PC-9 (cell line): Measurements from ENCODE around the gene TMEM109. TPM values are rescaled to one million over a fixed set of nuclear protein-coding genes. Genes with fewer than 3 reads are reported as not detected.

Experiments used
- BruUV-seq: library from RNA; stranded (reverse); fragments of 400-500 nt; replicated peaks from 2 replicates; lab custom pipeline; 2021; lab: Mats Ljungman, UMichigan
- CTCF ChIA-PET: fragments of 300-600 bp; sonication (Branson Sonifier 250); formaldehyde crosslinking; loops from one replicate; lab custom pipeline; 2022; ENCODE audit warnings: antibody characterized with exemption; lab: Charles Lee
- POLR2A ChIA-PET: fragments of 300-600 bp; sonication (Branson Sonifier 250); formaldehyde crosslinking; loops from one replicate; lab custom pipeline; 2022; ENCODE audit warnings: antibody characterized with exemption; ENCODE audit not compliant: unreplicated experiment; lab: Charles Lee
- DNase-seq, 2 experiments: peaks; one replicate each; pipeline versions ENCODE4 v3.0.0 to v3.0.0-alpha.2; 2015 to 2022; ENCODE audit warnings: mixed read lengths in 1 of 2
- H2AFZ ChIP-seq: fragments of 200-600 bp; sonication (generic); 2 replicates; pipeline ENCODE4 v1.8.1; 2017; ENCODE audit warnings: antibody characterized with exemption
- H3F3A ChIP-seq: fragments of 200-600 bp; sonication (generic); 2 replicates; pipeline ENCODE4 v1.8.1; 2017; ENCODE audit warnings: antibody characterized with exemption, mild to moderate bottlenecking, low read depth; ENCODE audit not compliant: insufficient read depth
- H3K27ac ChIP-seq: fragments of 200-600 bp; sonication (generic); 2 replicates; pipeline ENCODE4 v1.6.1; 2016; ENCODE audit warnings: mixed run types
- H3K27me3 ChIP-seq: fragments of 200-600 bp; sonication (generic); 2 replicates; pipeline ENCODE4 v1.6.1; 2016; ENCODE audit warnings: low read depth, mixed run types; ENCODE audit not compliant: insufficient read depth
- H3K36me3 ChIP-seq: fragments of 200-600 bp; sonication (generic); 2 replicates; pipeline ENCODE4 v1.6.1; 2016; ENCODE audit warnings: low read depth, mixed run types
- H3K4me1 ChIP-seq: fragments of 200-600 bp; sonication (generic); replicated peaks from 2 replicates; pipeline ENCODE4 v1.6.1; 2016; ENCODE audit warnings: mixed run types; ENCODE audit not compliant: insufficient read depth
- H3K4me2 ChIP-seq: fragments of 200-600 bp; sonication (generic); 2 replicates; pipeline ENCODE4 v1.6.1; 2017; ENCODE audit warnings: mixed run types
- H3K4me3 ChIP-seq: fragments of 200-600 bp; sonication (generic); 2 replicates; pipeline ENCODE4 v1.6.1; 2016; ENCODE audit warnings: mixed run types
- H3K79me2 ChIP-seq: fragments of 200-600 bp; sonication (generic); 2 replicates; pipeline ENCODE4 v1.6.1; 2017; ENCODE audit warnings: low read depth, mixed run types
- H3K9me2 ChIP-seq: fragments of 200-600 bp; sonication (generic); 2 replicates; pipeline ENCODE4 v1.8.1; 2017; ENCODE audit warnings: mild to moderate bottlenecking; ENCODE audit not compliant: insufficient read depth
- H3K9me3 ChIP-seq: fragments of 200-600 bp; sonication (generic); 2 replicates; pipeline ENCODE4 v1.8.1; 2016; ENCODE audit warnings: low read depth; ENCODE audit not compliant: insufficient read depth
- H4K20me1 ChIP-seq: fragments of 200-600 bp; sonication (generic); 2 replicates; pipeline ENCODE4 v1.8.1; 2017; ENCODE audit not compliant: insufficient read depth
- CTCF ChIP-seq: fragments of 200-600 bp; sonication (generic); conservative IDR thresholded peaks from 2 replicates; pipeline ENCODE4 v1.6.1; 2017; ENCODE audit warnings: mixed run types, antibody characterized with exemption, mild to moderate bottlenecking, moderate library complexity
- EZH2 ChIP-seq: fragments of 200-600 bp; sonication (generic); IDR thresholded peaks from 2 replicates; pipeline ENCODE4 v1.8.0; 2017; ENCODE audit warnings: antibody characterized with exemption, low read depth
- intact Hi-C: fragments of 100-400 bp; cut with micrococcal nuclease; formaldehyde crosslinking; loops from one replicate; pipeline ENCODE4 v1.10.0; 2022; ENCODE audit not compliant: unreplicated experiment
- total RNA-seq: library from RNA; stranded (reverse); gene quantifications from 2 replicates; pipeline ENCODE4 v1.2.3, GENCODE V29; 2021

TMEM109 gene
- total RNA-seq, 1 experiment from 2014 or later = 105 TPM

GRCh38 chr11:60942970-60943565 is 29.1 kb downstream of the TMEM109 start:
- H3K9me3 ChIP-seq = no peaks in the 10 kb centered on the region
- H3K27ac ChIP-seq = peak overlapping the region; percentile 74
- no peaks in the 10 kb centered on the region for H3K79me2 ChIP-seq
- peaks cover 26% of the 10 kb centered on the region for H3K4me1 ChIP-seq
- TF ChIP-seq EZH2 (no peak), CTCF (no peak)
- H3K36me3 ChIP-seq = no peaks in the 10 kb centered on the region
- ChIA-PET CTCF (interaction anchor here (0.6 to 0.7 kb wide), 2 partner anchors 28 to 391 kb away, joined by 3 read pairs; no protein-coding TSS in a partner anchor), POLR2A (interaction anchor here (0.6 to 0.7 kb wide), 6 partner anchors 17 to 1722 kb away, joined by 3 to 11 read pairs (median 6); partner anchors contain the start of gene TMEM109)
- DNase-seq = peak; percentile 86 to 99
- no peaks in the 10 kb centered on the region for H3K9me2 ChIP-seq
- peak overlapping the region; percentile 71 for H2AFZ ChIP-seq
- no peaks in the 10 kb centered on the region for H3K27me3 ChIP-seq
- intact Hi-C loops = loop anchor here (2.0 kb wide), 1 partner anchor 18 kb away; the partner anchor contains the start of gene TMEM132A
- no peaks in the 10 kb centered on the region for H4K20me1 ChIP-seq
- peaks cover 26% of the 10 kb centered on the region for H3F3A ChIP-seq
- peak overlapping the region; percentile 11; the same call in 1 of the 2 replicates for H3K4me3 ChIP-seq
- peak overlapping the region; percentile 76 for H3K4me2 ChIP-seq
- BruUV-seq = no TSS peak

- Histone ChIP-seq H3K4me2 (no peak overlapping the region), H3K79me2 (no peaks in the 10 kb centered on the region), H3K4me1 (peaks cover 26% of the 10 kb centered on the region), H3F3A (peaks cover 26% of the 10 kb centered on the region), H4K20me1 (no peaks in the 10 kb centered on the region), H3K9me3 (no peaks in the 10 kb centered on the region), H3K36me3 (no peaks in the 10 kb centered on the region), H3K27me3 (no peaks in the 10 kb centered on the region), H2AFZ (no peak overlapping the region), H3K27ac (no peak overlapping the region), H3K9me2 (no peaks in the 10 kb centered on the region), H3K4me3 (no peak overlapping the region)
- ChIA-PET CTCF (no interaction called here), POLR2A (no interaction called here)
- BruUV-seq = no TSS peak
- intact Hi-C loops = no loop called here
- DNase-seq = no peak
- TF ChIP-seq EZH2 = no peak
- TF ChIP-seq CTCF = peak; percentile 32; the same call in 1 of the 2 replicates
Measured at GRCh38 chr11:60944490-60945294, 30.7 kb downstream of the TMEM109 start.

- ChIA-PET POLR2A (no interaction called here), CTCF (no interaction called here)
- H3K36me3 ChIP-seq = no peaks in the 10 kb centered on the region
Measured at GRCh38 chr11:60945295-60945667, 31.3 kb downstream of the TMEM109 start.

More at GRCh38 chr11:60945295-60945667, 31.3 kb downstream of the TMEM109 start:
- Histone ChIP-seq H3K4me2 (no peak overlapping the region), H3F3A (peaks cover 21% of the 10 kb centered on the region), H3K4me1 (peaks cover 26% of the 10 kb centered on the region), H3K4me3 (no peak overlapping the region), H3K9me2 (no peaks in the 10 kb centered on the region), H3K79me2 (no peaks in the 10 kb centered on the region), H3K27me3 (no peaks in the 10 kb centered on the region), H4K20me1 (no peaks in the 10 kb centered on the region), H2AFZ (no peak overlapping the region), H3K27ac (no peak overlapping the region), H3K9me3 (no peaks in the 10 kb centered on the region)
- intact Hi-C loops = no loop called here
- TF ChIP-seq CTCF (no peak), EZH2 (no peak)
- DNase-seq = no peak
- no TSS peak for BruUV-seq
